Mesendoderm (in vitro differentiated cells): ENCODE measurements around the gene RAP2B.
A peak's percentile ranks its signal among the peaks of the same experiment; 100 is the strongest.
"Not testable (repeated sequence)": the region's sequence is repeated elsewhere in the genome, so short reads cannot be mapped to it uniquely, and the experiment has no call there.

Experiments
- DNase-seq: peaks from one replicate; pipeline ENCODE4 v3.0.0; 2013
- H2AK5ac ChIP-seq: 2 replicates; pipeline ENCODE4 v1.6.1; 2013; ENCODE audit warnings: low read length, inconsistent platforms
- H2BK120ac ChIP-seq: 2 replicates; pipeline ENCODE4 v1.6.1; 2013; ENCODE audit warnings: low read depth, mild to moderate bottlenecking, low read length, moderate library complexity, mixed read lengths
- H2BK15ac ChIP-seq: replicated peaks from 2 replicates; pipeline ENCODE4 v1.6.1; 2013; ENCODE audit warnings: low read depth, mild to moderate bottlenecking, moderate library complexity
- H2BK5ac ChIP-seq: 2 replicates; pipeline ENCODE4 v1.6.1; 2013; ENCODE audit warnings: low read length, inconsistent platforms
- H3K18ac ChIP-seq: 2 replicates; pipeline ENCODE4 v1.6.1; 2013; ENCODE audit warnings: mild to moderate bottlenecking, low read length, mixed read lengths
- H3K23ac ChIP-seq: one replicate; pipeline ENCODE4 v1.6.1; 2013; ENCODE audit warnings: low read length
- H3K27ac ChIP-seq: 2 replicates; pipeline ENCODE4 v1.5.1; 2013; ENCODE audit warnings: low read depth, mild to moderate bottlenecking, inconsistent platforms, low read length, moderate library complexity
- H3K27me3 ChIP-seq: 2 replicates; pipeline ENCODE4 v1.6.1; 2013; ENCODE audit warnings: low read length, control low read depth, mild to moderate bottlenecking, inconsistent platforms; ENCODE audit not compliant: insufficient read depth, poor library complexity
- H3K36me3 ChIP-seq: 2 replicates; pipeline ENCODE4 v1.6.1; 2013; ENCODE audit warnings: low read length, inconsistent platforms; ENCODE audit not compliant: control insufficient read depth, insufficient read depth
- H3K4ac ChIP-seq: one replicate; pipeline ENCODE4 v1.6.1; 2013; ENCODE audit warnings: low read depth, mild to moderate bottlenecking, low read length, moderate library complexity
- H3K4me1 ChIP-seq: 2 replicates; pipeline ENCODE4 v1.6.1; 2013; ENCODE audit warnings: low read depth, low read length, inconsistent platforms; ENCODE audit not compliant: control insufficient read depth
- H3K4me2 ChIP-seq: 2 replicates; pipeline ENCODE4 v1.6.1; 2013; ENCODE audit warnings: low read length
- H3K4me3 ChIP-seq: 2 replicates; pipeline ENCODE4 v1.5.1; 2013; ENCODE audit warnings: mild to moderate bottlenecking, low read length
- H3K56ac ChIP-seq: one replicate; pipeline ENCODE4 v1.6.1; 2013; ENCODE audit warnings: low read length
- H3K79me1 ChIP-seq: 2 replicates; pipeline ENCODE4 v1.6.1; 2013; ENCODE audit warnings: low read length, inconsistent platforms
- H3K79me2 ChIP-seq: 2 replicates; pipeline ENCODE4 v1.6.1; 2013; ENCODE audit warnings: mild to moderate bottlenecking, low read length; ENCODE audit not compliant: control insufficient read depth, insufficient read depth
- H3K9ac ChIP-seq: 2 replicates; pipeline ENCODE4 v1.6.1; 2013; ENCODE audit warnings: low read length, inconsistent platforms
- H4K5ac ChIP-seq: one replicate; pipeline ENCODE4 v1.6.1; 2013; ENCODE audit warnings: low read length
- H4K8ac ChIP-seq: one replicate; pipeline ENCODE4 v1.6.1; 2013; ENCODE audit warnings: low read depth, mild to moderate bottlenecking, control low read depth, low read length, moderate library complexity
- WGBS: extraction: QIAGEN DNeasy Blood & Tissue Kit; methylation state at CpG from one replicate; pipeline ENCODE4 v1.1.7; 2013; ENCODE audit warnings: low lambda C conversion rate, missing lambda C conversion rate; ENCODE audit not compliant: insufficient coverage; ENCODE audit errors: extremely low coverage; 5-methylcytosine and 5-hydroxymethylcytosine counted together

The RAP2B gene

GRCh38 chr3:153192327-153192726 is 30.3 kb downstream of the RAP2B start:
- Histone ChIP-seq H4K5ac (no peak overlapping the region), H3K56ac (no peak overlapping the region), H2BK5ac (no peak overlapping the region), H3K79me2 (no peaks in the 10 kb centered on the region), H3K4ac (no peak overlapping the region), H2AK5ac (no peak overlapping the region), H3K36me3 (no peaks in the 10 kb centered on the region), H3K23ac (no peak overlapping the region), H3K27ac (no peak overlapping the region), H3K27me3 (no peaks in the 10 kb centered on the region), H4K8ac (no peak overlapping the region), H3K4me2 (no peak overlapping the region), H2BK120ac (no peak overlapping the region), H3K4me3 (no peak overlapping the region), H3K79me1 (no peaks in the 10 kb centered on the region), H3K9ac (no peak overlapping the region), H2BK15ac (no peak overlapping the region), H3K18ac (no peak overlapping the region), H3K4me1 (no peaks in the 10 kb centered on the region)
- no peak for DNase-seq

- H3K79me1 ChIP-seq, H3K4ac ChIP-seq, H4K5ac ChIP-seq, H3K27ac ChIP-seq, H2BK5ac ChIP-seq, H3K27me3 ChIP-seq, H3K36me3 ChIP-seq, H2BK120ac ChIP-seq, H3K4me3 ChIP-seq, H2BK15ac ChIP-seq, H3K56ac ChIP-seq, H3K18ac ChIP-seq, H3K9ac ChIP-seq, H3K4me1 ChIP-seq, H4K8ac ChIP-seq, DNase-seq, H2AK5ac ChIP-seq, H3K4me2 ChIP-seq, H3K79me2 ChIP-seq, H3K23ac ChIP-seq: not testable (repeated sequence)
- WGBS, result no CpG with 5 or more reads among the region's 12 CpGs
Observed at GRCh38 chr3:153193786-153194476, 31.9 kb downstream of the RAP2B start.

GRCh38 chr3:153195349-153195879 is 33.4 kb downstream of the RAP2B start:
- Histone ChIP-seq H3K79me1 (no peaks in the 10 kb centered on the region), H3K23ac (no peak overlapping the region), H3K4me2 (no peak overlapping the region), H3K56ac (no peak overlapping the region), H3K18ac (no peak overlapping the region), H3K36me3 (no peaks in the 10 kb centered on the region), H3K4ac (no peak overlapping the region), H3K27me3 (no peaks in the 10 kb centered on the region), H3K4me3 (no peak overlapping the region), H2BK120ac (no peak overlapping the region), H4K5ac (no peak overlapping the region), H3K27ac (no peak overlapping the region), H2AK5ac (no peak overlapping the region), H3K4me1 (no peaks in the 10 kb centered on the region), H3K9ac (no peak overlapping the region), H2BK15ac (no peak overlapping the region), H2BK5ac (no peak overlapping the region), H3K79me2 (no peaks in the 10 kb centered on the region), H4K8ac (no peak overlapping the region)
- DNase-seq, result no peak
- no CpG with 5 or more reads among the region's 5 CpGs for WGBS

GRCh38 chr3:153209596-153209995 is 47.6 kb downstream of the RAP2B start:
- peak overlapping the region; percentile 25 for H2BK5ac ChIP-seq
- H3K36me3 ChIP-seq, result no peaks in the 10 kb centered on the region
- no peak overlapping the region for H3K4ac ChIP-seq
- peak overlapping the region; percentile 49 for H3K56ac ChIP-seq
- no peak overlapping the region for H4K8ac ChIP-seq
- H3K23ac ChIP-seq, result no peak overlapping the region
- no peak overlapping the region for H4K5ac ChIP-seq
- H3K27ac ChIP-seq, result peak overlapping the region; percentile 43
- H3K18ac ChIP-seq, result no peak overlapping the region
- no CpG with 5 or more reads among the region's 8 CpGs for WGBS
- no peak overlapping the region for H2BK15ac ChIP-seq
- no peak overlapping the region for H3K9ac ChIP-seq
- peaks cover 6% of the 10 kb centered on the region for H3K4me1 ChIP-seq
- H3K4me3 ChIP-seq, result no peak overlapping the region
- H3K79me1 ChIP-seq, result no peaks in the 10 kb centered on the region
- no peaks in the 10 kb centered on the region for H3K27me3 ChIP-seq
- no peak overlapping the region for H3K4me2 ChIP-seq
- no peaks in the 10 kb centered on the region for H3K79me2 ChIP-seq
- peak; percentile 93 for DNase-seq
- no peak overlapping the region for H2BK120ac ChIP-seq
- no peak overlapping the region for H2AK5ac ChIP-seq

- peak overlapping the region; percentile 80 for H3K18ac ChIP-seq
- peak overlapping the region; percentile 61 for H2BK5ac ChIP-seq
- no peaks in the 10 kb centered on the region for H3K27me3 ChIP-seq
- H3K27ac ChIP-seq, result peak overlapping the region; percentile 42
- no CpG with 5 or more reads among the region's 3 CpGs for WGBS
- H2BK120ac ChIP-seq, result peak overlapping the region; percentile 47
- H3K36me3 ChIP-seq, result no peaks in the 10 kb centered on the region
- no peak overlapping the region for H3K23ac ChIP-seq
- no peak overlapping the region for H2BK15ac ChIP-seq
- no peak overlapping the region for H4K5ac ChIP-seq
- no peak overlapping the region for H3K4ac ChIP-seq
- no peak overlapping the region for H4K8ac ChIP-seq
- no peak overlapping the region for H3K4me2 ChIP-seq
- H3K79me2 ChIP-seq, result no peaks in the 10 kb centered on the region
- peaks cover 6% of the 10 kb centered on the region for H3K4me1 ChIP-seq
- peak overlapping the region; percentile 49 for H3K56ac ChIP-seq
- H3K9ac ChIP-seq, result no peak overlapping the region
- no peak overlapping the region for H2AK5ac ChIP-seq
- H3K4me3 ChIP-seq, result no peak overlapping the region
- peak; percentile 67 for DNase-seq
- H3K79me1 ChIP-seq, result no peaks in the 10 kb centered on the region
Observed at GRCh38 chr3:153210146-153210545, 48.1 kb downstream of the RAP2B start.

- DNase-seq, result peak; percentile 32
- no peak overlapping the region for H2BK15ac ChIP-seq
- H2BK5ac ChIP-seq, result no peak overlapping the region
- no peaks in the 10 kb centered on the region for H3K79me1 ChIP-seq
- peak overlapping the region; percentile 80 for H3K18ac ChIP-seq
- H3K23ac ChIP-seq, result no peak overlapping the region
- H3K79me2 ChIP-seq, result no peaks in the 10 kb centered on the region
- no peak overlapping the region for H2AK5ac ChIP-seq
- H3K4me3 ChIP-seq, result no peak overlapping the region
- no peak overlapping the region for H3K56ac ChIP-seq
- H3K27ac ChIP-seq, result peak overlapping the region; percentile 13
- no peaks in the 10 kb centered on the region for H3K27me3 ChIP-seq
- H3K4ac ChIP-seq, result peak overlapping the region; percentile 4
- H3K9ac ChIP-seq, result no peak overlapping the region
- H3K4me2 ChIP-seq, result no peak overlapping the region
- no peaks in the 10 kb centered on the region for H3K36me3 ChIP-seq
- H2BK120ac ChIP-seq, result no peak overlapping the region
- WGBS, result no CpG with 5 or more reads among the region's 1 CpG
- H4K8ac ChIP-seq, result no peak overlapping the region
- peaks cover 6% of the 10 kb centered on the region for H3K4me1 ChIP-seq
- H4K5ac ChIP-seq, result no peak overlapping the region
Observed at GRCh38 chr3:153210660-153211059, 48.6 kb downstream of the RAP2B start.
